Activated CD4-positive, alpha-beta T cell treated with anti-CD3 and anti-CD28 coated beads for 24 hours (primary cell): ENCODE data around the gene COX10.
"Not testable (repeated sequence)": the region's sequence is repeated elsewhere in the genome, so short reads cannot be mapped to it uniquely, and the experiment has no call there.

Experiments
- DNase-seq, 2 donors: peaks; one replicate each; pipeline ENCODE4 v3.0.0-alpha.2; 2020; ENCODE audit warnings: low read depth in 2 of 2

The COX10 gene

DNA sequence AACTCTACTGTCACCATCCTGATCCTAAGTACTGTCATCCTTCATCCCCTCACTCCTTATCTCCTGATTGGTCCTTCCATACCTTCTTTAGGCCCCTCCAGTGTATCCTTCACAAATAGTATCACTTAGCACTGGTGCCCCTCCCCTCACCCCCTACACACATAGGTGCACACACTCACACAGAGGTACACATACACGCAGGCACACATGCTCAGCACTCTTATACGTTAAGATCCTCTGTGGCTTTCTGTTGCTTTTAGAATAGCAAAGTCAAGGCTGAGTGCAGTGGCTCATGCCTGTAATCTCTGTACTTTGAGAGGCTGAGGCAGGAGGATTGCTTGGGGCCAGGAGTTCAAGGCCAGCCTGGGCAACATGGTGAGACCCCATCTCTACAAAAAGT lies 135.2 kb downstream of the COX10 start:
- DNase-seq = no peak

DNA sequence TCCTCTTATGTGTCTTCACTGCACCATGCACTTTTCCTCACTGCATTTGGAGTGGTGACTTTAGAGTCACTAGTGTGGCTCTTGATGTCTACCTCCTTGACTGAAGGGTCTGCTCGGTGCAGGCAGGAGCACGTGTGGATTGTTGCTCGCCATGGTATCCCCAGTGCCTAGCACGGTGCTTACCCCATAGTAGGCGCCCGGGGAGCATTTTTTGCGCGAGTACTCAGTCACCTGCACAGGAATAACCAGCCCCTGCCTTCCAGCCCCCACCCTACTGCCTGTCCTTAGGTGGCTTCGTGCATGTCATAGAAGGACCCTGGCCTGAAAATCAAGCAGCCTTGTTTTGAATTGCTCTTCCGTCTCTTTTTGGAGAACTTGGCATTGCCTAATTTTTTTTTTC lies 136.1 kb downstream of the COX10 start:
- DNase-seq = no peak

DNA sequence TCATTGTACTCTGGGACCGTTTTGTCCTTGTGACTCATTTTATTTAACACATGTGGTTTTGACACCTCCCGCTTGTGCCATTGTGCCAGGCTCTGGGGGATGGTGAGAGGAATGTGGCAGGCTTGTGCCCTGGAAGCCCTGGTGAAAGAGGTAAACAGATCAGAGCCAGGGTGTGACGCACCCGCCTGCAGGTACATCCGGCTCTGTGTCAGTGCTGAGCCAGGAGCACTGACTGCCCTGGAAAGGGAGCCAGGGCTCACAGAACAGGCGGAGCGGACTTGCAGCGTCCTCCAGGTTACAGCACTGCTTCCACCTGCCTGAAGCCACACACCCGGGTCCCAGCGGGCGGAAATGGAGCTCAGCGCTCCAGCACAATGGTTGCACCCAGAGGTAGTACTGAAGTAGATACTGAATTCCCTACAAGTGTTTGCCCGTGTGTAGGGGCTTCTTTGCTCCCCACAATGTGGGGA lies 136.7 kb downstream of the COX10 start:
- DNase-seq = peak; percentile 49 to 53

DNA sequence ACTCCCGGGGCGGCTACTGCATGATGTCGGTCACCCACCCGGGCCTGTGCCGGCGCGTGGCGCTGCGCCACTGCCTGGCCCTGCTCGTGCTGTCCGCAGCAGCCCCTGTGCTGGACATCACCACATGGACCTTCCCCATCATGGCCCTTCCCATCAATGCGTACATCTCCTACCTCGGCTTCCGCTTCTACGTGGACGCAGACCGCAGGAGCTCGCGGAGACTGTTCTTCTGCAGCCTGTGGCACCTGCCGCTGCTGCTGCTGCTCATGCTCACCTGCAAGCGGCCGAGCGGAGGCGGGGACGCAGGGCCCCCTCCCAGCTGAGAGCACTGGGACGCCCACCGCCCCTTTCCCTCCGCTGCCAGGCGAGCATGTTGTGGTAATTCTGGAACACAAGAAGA lies 137.6 kb downstream of the COX10 start:
- no peak for DNase-seq

DNA sequence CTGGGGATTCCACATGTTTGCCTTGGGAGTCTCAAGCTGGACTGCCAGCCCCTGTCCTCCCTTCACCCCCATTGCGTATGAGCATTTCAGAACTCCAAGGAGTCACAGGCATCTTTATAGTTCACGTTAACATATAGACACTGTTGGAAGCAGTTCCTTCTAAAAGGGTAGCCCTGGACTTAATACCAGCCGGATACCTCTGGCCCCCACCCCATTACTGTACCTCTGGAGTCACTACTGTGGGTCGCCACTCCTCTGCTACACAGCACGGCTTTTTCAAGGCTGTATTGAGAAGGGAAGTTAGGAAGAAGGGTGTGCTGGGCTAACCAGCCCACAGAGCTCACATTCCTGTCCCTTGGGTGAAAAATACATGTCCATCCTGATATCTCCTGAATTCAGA lies 138.5 kb downstream of the COX10 start:
- DNase-seq = no peak

DNA sequence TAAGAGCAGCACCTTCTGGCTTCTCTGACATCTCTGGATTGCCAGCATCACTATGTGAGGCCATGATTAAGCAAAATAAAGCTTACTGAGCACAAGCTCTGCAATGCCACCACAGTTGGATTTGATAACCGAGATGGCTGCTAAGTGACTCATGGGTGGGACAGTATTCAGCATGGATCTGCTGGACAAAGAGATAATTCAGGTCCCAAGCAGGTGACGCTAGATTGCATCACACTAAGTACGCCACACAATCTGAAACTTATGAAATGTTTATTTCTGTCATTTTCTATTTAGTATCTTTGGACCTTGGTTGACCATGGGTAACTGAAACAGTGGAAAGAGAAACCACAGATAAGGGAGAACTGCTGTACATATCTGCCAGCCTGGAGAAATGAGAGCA lies 139.9 kb downstream of the COX10 start:
- no peak for DNase-seq

DNA sequence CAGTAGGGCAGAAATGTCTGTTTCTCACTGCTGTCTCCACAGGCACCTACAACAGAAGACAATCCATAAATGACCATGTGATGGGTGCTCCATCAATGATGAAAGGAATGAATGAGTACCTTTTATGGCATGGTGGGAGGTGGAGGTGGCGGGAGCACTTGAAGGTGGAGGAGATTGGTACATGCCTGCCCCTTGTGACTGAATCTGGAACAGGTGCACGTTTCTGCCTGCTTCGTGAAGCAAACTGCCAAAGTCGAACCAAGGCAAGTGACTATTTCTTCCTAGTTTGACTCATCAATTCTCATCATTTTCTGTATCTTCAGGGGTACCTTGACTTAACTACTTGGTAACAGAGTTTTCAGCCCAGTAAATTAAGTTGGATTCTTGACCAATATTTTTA lies 141.9 kb downstream of the COX10 start:
- DNase-seq = no peak

DNA sequence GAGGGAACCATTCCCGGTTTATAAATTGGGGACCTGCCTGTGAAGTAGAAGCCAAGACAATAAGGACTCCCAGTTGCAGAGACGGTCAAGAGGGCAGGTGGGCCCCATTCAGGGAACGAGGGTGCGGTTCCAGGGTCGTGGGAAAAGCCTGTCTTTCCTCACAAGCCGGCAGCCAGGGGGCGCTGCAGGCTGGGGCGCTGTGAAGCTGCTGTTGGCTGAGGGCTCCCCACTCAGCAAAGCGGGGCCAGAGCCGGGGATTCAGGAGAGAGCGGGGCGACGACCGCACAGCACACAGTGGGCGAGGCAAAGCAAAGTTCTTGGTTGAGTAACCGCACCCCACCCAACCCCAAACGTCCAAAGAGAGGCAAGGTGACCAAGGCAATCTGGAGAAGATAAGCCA lies 142.5 kb downstream of the COX10 start:
- no peak for DNase-seq

DNA sequence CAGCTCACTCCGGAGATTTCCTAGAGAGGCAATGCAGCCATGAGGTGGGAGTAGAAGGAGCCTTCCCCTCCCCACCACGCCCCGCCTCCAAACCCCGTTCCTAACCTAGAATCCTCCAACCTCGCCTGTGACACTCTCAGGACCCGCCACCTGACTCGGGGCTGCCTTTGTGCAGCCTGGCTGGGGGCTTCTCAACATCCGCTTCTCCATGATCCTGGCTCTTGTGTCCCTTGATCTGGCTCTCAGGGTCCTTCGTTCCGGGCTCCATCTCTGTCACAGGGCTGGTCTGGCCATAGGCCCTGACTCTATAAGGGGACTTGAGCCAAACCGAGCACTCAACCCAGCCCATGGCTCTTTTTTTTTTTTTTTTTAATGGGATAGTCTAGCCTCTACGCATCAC lies 143.1 kb downstream of the COX10 start:
- DNase-seq = no peak

DNA sequence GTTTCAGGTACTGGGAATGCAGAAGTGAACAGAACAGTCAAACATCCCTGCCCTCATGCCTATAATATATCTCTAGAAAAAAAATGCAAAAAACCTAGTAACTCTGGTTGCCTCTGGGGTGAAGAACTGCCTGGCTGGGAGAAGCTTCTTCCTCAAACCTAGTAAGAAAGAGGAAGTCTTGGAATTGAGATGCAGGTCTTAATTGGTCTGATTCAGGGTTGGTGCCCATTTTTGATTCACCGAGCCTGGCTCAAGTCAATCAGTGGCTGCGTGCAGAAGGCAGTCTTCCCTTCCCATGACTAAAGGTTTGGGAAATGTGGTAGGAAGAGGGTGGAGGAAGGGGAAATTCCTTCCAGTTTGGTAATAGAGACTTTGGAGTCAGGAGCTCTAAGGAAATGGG lies 145.0 kb downstream of the COX10 start:
- DNase-seq = no peak

DNA sequence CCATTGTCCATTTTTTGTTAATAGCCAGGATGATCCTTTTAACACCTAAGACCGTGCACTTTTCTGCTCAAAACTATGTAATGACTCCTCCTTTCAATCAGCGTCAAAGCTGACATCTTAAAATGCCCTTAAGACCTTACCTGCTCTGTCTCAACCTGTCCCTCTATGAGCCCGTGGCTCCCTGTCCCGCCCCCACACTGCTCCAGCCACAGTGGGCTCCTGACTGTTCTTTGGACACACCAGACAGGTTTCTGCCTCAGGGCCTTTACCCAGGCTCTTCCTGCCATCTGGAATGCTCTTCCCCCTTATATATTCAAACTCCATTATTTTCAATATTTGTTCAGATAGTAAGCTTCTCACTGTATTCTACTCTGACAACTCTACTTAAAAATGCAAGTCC lies 153.3 kb downstream of the COX10 start:
- DNase-seq = no peak

DNA sequence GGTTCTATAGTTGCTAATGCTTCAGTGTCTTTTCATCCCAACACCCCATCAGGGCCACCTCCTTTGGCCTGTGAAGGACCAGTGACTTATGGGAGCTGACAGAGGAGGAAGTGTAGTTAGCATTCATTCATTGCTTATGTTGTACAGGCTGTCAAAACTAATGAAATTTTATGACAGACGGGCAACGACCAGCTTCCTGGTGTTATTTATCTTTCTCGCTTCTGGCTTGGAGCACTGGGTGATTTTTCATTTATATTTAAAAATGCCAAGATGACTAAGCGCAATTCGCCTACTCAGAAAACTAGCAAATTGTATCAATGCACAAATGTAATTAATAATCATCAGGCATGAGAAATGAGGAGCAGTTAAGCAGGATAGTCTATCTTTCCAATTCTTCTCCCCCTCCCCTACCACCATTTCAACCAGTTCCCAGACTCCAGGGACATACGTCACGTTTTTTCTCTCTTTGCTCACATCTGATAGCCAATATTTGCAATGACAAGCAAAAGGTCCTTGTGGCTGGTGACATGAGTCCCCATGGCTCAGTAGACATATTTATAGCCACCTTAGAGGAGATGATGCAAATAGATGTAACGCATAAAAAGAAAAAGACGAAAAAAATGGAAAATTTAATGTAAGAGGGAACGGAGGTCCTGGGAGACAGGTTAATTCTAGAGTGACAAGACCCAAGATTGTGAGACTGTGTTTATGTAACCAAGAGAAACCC lies 156.1 kb downstream of the COX10 start:
- no peak for DNase-seq

DNA sequence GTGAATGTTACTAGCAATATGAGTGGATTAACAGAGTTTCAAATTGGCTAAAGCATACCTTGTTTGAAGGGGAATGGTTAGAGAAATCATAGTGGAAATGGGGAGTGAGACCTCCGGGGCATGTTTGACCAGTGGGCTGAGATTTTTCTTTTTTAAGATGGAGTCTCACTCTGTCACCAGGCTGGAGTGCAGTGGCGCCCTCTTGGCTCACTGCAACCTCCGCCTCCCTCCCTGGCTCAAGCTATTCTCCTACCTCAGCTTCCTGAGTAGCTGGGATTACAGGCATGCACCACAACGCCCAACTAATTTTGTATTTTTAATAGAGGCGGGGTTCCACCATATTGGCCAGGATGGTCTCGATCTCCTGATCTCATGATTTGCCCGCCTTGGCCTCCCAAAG lies 157.7 kb downstream of the COX10 start:
- DNase-seq = no peak

DNA sequence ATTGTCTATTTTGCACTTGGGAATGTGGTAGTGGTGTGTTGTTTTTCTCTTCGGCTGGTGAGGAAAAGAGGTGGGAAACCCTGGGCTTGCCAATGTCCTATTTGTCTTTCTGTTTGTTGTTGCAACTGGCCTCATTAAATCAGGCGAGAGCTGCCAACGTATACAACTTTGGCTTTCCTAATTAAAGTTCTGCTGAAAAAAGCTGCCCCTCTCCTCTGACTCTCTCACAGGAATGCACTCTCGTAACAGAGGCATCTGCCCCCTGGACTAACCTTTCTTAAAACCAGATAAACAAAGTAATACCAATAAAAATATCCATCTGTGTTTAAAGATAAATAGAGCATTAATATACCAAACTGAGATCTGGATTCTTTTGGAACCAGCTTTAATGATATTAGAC lies 159.6 kb downstream of the COX10 start:
- DNase-seq = no peak

DNA sequence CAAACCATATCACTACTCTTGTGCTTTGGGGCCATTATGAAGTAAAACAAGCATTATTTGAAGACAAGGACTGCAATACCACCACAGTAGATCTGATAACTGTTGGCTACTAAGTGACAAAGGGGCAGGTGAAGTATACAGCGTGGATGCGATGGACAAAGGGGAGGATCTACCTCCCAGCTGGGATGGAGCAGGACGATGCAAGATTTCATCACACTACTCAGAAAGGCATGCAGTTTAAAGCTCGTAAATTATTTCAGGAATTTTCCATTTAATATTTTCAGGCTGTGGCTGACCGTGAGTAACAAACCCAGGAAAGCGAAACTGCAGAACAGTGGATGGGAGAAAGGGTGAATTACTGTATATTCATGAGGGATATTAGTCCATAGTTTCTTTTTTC lies 161.9 kb downstream of the COX10 start:
- DNase-seq = not testable (repeated sequence)

DNA sequence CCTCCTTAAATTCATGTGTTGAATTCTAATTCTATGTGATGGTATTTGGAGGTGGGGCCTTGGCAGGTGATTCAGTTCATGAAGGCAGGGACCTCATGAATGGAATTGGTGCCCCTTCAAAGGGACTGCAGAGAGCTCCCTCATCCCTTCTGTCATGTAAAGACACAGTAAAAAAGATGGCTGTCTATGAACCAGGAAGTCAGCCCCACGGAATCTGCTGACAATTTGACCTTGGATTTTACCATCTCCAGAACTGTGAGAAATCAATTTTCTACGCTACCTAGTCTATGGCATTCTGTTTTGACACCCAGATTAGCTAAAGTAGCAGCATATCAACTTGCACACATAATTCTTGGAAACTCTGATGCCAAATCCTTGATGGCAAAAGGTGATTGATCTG lies 165.7 kb downstream of the COX10 start:
- not testable (repeated sequence) for DNase-seq

DNA sequence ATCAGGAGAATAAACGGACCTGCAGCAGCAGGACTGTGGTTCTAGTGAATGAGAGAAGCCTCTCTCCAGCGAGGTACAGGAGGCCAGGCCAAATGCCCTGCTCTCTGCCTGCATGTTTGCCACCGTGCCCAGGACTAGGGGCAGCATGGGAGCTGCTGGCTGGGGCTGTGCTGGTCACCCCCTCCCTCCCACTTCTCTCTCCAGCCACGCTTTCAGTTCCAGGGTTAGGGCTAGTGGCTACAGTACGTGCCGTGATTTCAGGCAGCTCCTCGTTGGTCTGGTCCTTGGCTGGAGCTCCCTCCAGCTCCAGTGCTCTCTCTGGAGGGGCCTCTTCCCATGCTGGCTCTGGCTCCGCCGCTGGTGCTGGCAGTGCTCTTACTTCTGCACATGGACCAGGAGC lies 166.7 kb downstream of the COX10 start:
- DNase-seq = not testable (repeated sequence)

DNA sequence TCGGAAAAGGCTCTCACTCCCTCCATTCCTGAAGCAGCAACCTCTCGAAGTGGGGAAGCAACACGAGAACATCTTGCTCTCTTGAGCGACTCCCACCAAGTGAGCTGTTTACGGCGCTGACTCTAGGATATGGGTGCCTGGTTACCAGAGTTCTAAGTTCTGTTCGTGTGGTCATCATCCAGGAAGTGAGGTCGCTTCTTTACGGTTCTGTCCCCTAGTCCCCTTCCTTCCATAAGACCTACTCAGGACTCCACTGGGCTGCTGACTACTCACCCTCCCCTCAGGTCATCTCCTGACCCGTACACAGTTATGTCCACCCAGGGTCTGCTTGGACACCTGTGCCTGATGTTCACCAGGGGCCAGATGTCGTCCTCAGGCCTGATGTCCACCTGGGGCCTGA lies 167.5 kb downstream of the COX10 start, which contains the start of gene CDRT15:
CDRT15 (minus strand) TSS at position 101 of the 400 bp plus-strand sequence; CDS start at position 72, 29 bp downstream.
- DNase-seq = not testable (repeated sequence)

DNA sequence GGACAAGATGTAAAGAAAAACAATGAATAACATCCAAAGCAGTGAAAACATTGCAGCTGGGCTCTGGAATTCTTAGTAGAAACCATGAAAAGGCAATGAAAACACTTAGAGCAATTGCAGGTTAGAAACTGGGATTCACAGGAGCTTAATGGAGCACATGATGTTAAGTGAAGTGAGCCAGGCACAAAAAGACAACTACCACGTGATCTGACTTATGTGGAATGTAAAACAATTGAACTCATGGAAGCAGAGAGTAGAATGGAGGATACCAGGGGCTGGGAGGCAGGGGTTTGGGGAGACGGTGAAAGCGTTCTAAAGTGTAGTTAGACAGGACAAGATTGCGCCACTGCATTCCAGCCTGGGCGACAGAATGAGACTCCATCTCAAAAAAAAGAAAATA lies 170.0 kb downstream of the COX10 start:
- DNase-seq = not testable (repeated sequence)

DNA sequence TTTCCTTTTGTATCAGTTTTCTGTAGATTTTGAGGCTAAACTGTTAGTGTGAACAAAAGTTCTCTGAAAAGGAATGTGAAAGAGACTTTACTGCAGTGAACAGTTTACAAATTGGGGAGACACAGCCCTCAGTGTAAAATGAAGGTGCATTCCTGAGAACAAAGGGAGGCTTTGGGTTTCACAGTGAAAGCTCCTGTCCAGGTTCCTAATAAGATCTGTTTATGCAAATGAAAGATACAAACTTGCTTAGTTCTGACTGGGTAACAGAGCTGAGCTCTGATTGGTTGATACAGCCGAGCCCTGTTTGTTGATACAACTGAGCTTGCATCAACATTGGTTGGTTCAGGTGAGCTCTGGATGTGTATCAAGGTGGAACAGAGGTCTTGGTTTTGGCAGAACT lies 175.7 kb downstream of the COX10 start:
- no peak for DNase-seq

DNA sequence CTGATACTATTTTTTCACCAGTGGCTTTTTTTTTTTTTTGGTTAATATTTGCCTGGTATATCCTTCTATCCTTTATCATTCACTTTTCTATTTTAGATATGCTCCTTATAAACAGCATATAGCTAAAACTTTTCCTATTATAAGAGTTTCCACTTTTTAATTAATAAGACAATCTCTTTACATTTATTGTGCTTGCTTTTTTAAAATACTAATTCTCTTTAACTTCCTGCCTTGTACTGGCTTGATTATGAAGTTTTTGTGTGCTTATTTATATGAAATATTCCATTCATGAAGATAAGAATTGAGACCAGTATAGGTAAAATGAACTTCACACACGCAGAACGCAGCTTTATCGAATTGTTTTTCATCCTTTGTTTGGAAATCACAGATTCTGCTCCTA lies 176.3 kb downstream of the COX10 start:
- DNase-seq = no peak
